Occipital lobe (tissue), 2 donors: ENCODE measurements around the gene TOX3. TPM values are rescaled to one million over a fixed set of nuclear protein-coding genes. Genes with fewer than 3 reads are reported as not detected.

Experiments used
- DNase-seq: peaks from one replicate; lab custom pipeline; 2025; lab: John Stamatoyannopoulos, UW
- total RNA-seq: library from RNA; depleted of rRNA; stranded (reverse); fragments of >200 nt; gene quantifications from one replicate; pipeline ENCODE4 v1.2.3, GENCODE V29; 2014

TOX3 gene
- total RNA-seq, 1 donor from 2014 or later, result 11.1 TPM

GRCh38 chr16:52398491-52398960 is 148.4 kb downstream of the TOX3 start:
- no peak for DNase-seq

GRCh38 chr16:52398021-52398420 is 148.9 kb downstream of the TOX3 start:
- no peak for DNase-seq

DNA sequence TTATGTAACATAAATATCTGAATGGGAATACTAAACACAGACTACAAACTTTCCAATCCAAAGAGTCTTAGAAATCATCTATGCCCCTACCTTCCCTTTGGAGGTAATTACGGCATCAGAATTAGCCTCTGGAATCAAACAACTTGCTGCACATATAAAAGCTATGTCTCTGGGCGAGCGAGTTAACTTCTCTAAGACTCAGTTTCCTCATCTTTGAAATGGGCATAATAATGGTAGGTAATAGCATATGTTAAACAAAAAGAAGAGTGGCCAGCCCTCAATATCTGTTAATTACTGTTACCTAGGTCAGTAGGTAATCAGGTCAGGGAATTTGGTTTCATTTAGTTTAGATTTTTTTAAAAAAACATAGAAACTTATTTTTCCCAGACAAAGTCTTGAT is 153.5 kb downstream of the TOX3 start:
- DNase-seq, result no peak

DNA sequence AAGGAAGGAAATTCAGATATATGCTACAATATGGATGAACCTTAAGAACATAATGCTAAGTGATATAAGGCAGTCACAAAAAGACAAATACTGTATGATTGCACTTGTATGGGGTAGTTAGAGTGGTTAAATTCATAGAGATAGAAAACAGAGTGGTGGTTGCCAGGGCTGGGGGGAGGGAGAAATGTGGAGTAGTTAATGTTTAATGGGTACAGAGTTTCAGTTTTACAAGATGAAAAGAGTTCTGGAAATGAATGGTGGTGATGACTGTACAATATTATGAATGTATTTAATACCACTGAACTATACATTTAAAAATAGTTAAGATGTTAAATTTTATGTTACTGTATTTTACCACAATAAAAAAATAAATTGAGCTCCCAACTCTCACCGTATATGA is 157.9 kb downstream of the TOX3 start:
- no peak for DNase-seq
